IMR-90 (cell line): Measurements from ENCODE around the gene QKI. TPM values are rescaled to one million over a fixed set of nuclear protein-coding genes. Genes with fewer than 3 reads are reported as not detected.

Source experiments
- ATAC-seq: fragments of 200-7000 bp; cut with Tn5 transposase; 2 replicates; pipeline ENCODE4 v1.9.1; 2020; ENCODE audit warnings: low read depth, mild to moderate bottlenecking, moderate library complexity
- BruUV-seq: library from RNA; stranded (reverse); fragments of 400-500 nt; replicated peaks from 2 replicates; lab custom pipeline; 2021; lab: Mats Ljungman, UMichigan
- CTCF ChIA-PET: fragments of 300-600 bp; formaldehyde crosslinking; extraction: SDS; loops from one replicate; lab custom pipeline; 2021; ENCODE audit warnings: antibody characterized with exemption; lab: Yijun Ruan, JAX
- POLR2A ChIA-PET: fragments of 300-600 bp; sonication (Branson Sonifier 250); formaldehyde crosslinking; loops from one replicate; lab custom pipeline; 2022; ENCODE audit warnings: antibody characterized with exemption; ENCODE audit not compliant: unreplicated experiment; lab: Charles Lee
- DNase-seq: peaks from one replicate; pipeline ENCODE4 v3.0.0; 2013
- H2AFZ ChIP-seq: replicated peaks from 2 replicates; pipeline ENCODE3; 2013; ENCODE audit warnings: low read length, mild to moderate bottlenecking; ENCODE audit not compliant: poor library complexity
- H2AK5ac ChIP-seq: 2 replicates; pipeline ENCODE4 v1.6.1; 2013; ENCODE audit warnings: low read depth, low read length, inconsistent platforms
- H2AK9ac ChIP-seq: replicated peaks from 2 replicates; pipeline ENCODE3; 2013; ENCODE audit warnings: mild to moderate bottlenecking, low read depth, low read length, moderate library complexity; ENCODE audit not compliant: poor library complexity
- H2BK120ac ChIP-seq: 2 replicates; pipeline ENCODE4 v1.6.1; 2013; ENCODE audit warnings: low read depth, low read length, inconsistent platforms
- H2BK15ac ChIP-seq: 3 replicates; pipeline ENCODE4 v1.6.1; 2013; ENCODE audit warnings: low read depth, low read length, inconsistent platforms
- H2BK20ac ChIP-seq: 2 replicates; pipeline ENCODE4 v1.6.1; 2013; ENCODE audit warnings: low read depth, mild to moderate bottlenecking, inconsistent platforms, low read length, moderate library complexity
- H2BK5ac ChIP-seq: 2 replicates; pipeline ENCODE4 v1.6.1; 2013; ENCODE audit warnings: mild to moderate bottlenecking, low read depth, low read length, inconsistent platforms; ENCODE audit not compliant: poor library complexity, severe bottlenecking
- H3K14ac ChIP-seq: replicated peaks from 2 replicates; pipeline ENCODE4 v1.6.1; 2013; ENCODE audit warnings: low read depth, low read length, inconsistent platforms
- H3K18ac ChIP-seq: 2 replicates; pipeline ENCODE4 v1.6.1; 2013; ENCODE audit warnings: low read depth, low read length, control low read depth
- H3K23ac ChIP-seq: 2 replicates; pipeline ENCODE4 v1.6.1; 2013; ENCODE audit warnings: low read depth, low read length, inconsistent platforms
- H3K27ac ChIP-seq: 2 replicates; pipeline ENCODE4 v1.5.1; 2013; ENCODE audit warnings: mild to moderate bottlenecking, control low read depth, low read length; ENCODE audit not compliant: insufficient read depth
- H3K27me3 ChIP-seq: 2 replicates; pipeline ENCODE4 v1.6.1; 2013; ENCODE audit warnings: low read length; ENCODE audit not compliant: control insufficient read depth, insufficient read depth
- H3K36me3 ChIP-seq: 2 replicates; pipeline ENCODE4 v1.6.1; 2013; ENCODE audit warnings: low read length, mixed read lengths; ENCODE audit not compliant: control insufficient read depth, insufficient read depth
- H3K4ac ChIP-seq: 2 replicates; pipeline ENCODE4 v1.6.1; 2013; ENCODE audit warnings: low read depth, low read length, inconsistent platforms
- H3K4me1 ChIP-seq: 2 replicates; pipeline ENCODE4 v1.6.1; 2013; ENCODE audit warnings: low read length, mixed read lengths; ENCODE audit not compliant: control insufficient read depth, insufficient read depth
- H3K4me2 ChIP-seq: 2 replicates; pipeline ENCODE4 v1.6.1; 2013; ENCODE audit warnings: low read depth, mild to moderate bottlenecking, control low read depth, low read length, moderate library complexity
- H3K4me3 ChIP-seq: 2 replicates; pipeline ENCODE4 v1.5.1; 2013; ENCODE audit warnings: low read depth, mild to moderate bottlenecking, control low read depth, low read length, moderate library complexity; ENCODE audit not compliant: insufficient read depth
- H3K56ac ChIP-seq: 2 replicates; pipeline ENCODE4 v1.6.1; 2013; ENCODE audit warnings: low read length, inconsistent platforms; ENCODE audit not compliant: insufficient read depth; ENCODE audit errors: extremely low read depth
- H3K79me1 ChIP-seq, 2 experiments: 2 replicates each; pipeline ENCODE4 v1.6.1; 2013; ENCODE audit warnings: low read length in 2 of 2, inconsistent platforms in 1 of 2, low read depth in 1 of 2
- H3K9ac ChIP-seq: 2 replicates; pipeline ENCODE4 v1.6.1; 2013; ENCODE audit warnings: low read depth, low read length, control low read depth
- H3K9me1 ChIP-seq: 2 replicates; pipeline ENCODE4 v1.6.1; 2013; ENCODE audit warnings: low read length, inconsistent platforms; ENCODE audit not compliant: insufficient read depth
- H3K9me3 ChIP-seq: 2 replicates; pipeline ENCODE4 v1.6.1; 2013; ENCODE audit warnings: low read length; ENCODE audit not compliant: control insufficient read depth, insufficient read depth
- H4K20me1 ChIP-seq: 2 replicates; pipeline ENCODE4 v1.6.1; 2013; ENCODE audit warnings: low read length, inconsistent platforms; ENCODE audit not compliant: insufficient read depth
- H4K5ac ChIP-seq: 2 replicates; pipeline ENCODE4 v1.6.1; 2013; ENCODE audit warnings: mild to moderate bottlenecking, low read depth, low read length, control low read depth
- H4K8ac ChIP-seq, 2 experiments: 2 replicates each; pipeline ENCODE4 v1.6.1; 2013; ENCODE audit warnings: low read depth in 2 of 2, low read length in 2 of 2, control low read depth in 1 of 2, inconsistent platforms in 1 of 2
- H4K91ac ChIP-seq: 2 replicates; pipeline ENCODE4 v1.6.1; 2013; ENCODE audit warnings: low read depth, low read length, inconsistent platforms; ENCODE audit not compliant: insufficient read depth
- BHLHE40 ChIP-seq: fragments of 150-350 bp; IDR thresholded peaks from 2 replicates; pipeline ENCODE4 v1.6.1; 2016; ENCODE audit warnings: mild to moderate bottlenecking, low read depth, low read length
- CEBPB ChIP-seq: IDR thresholded peaks from 2 replicates; pipeline ENCODE4 v1.6.1; 2012; ENCODE audit warnings: low read depth, low read length, improper control_type of control experiment
- MAFK ChIP-seq: IDR thresholded peaks from 2 replicates; pipeline ENCODE4 v1.6.1; 2012; ENCODE audit warnings: low read depth, low read length, improper control_type of control experiment
- POLR2A ChIP-seq: IDR thresholded peaks from 2 replicates; pipeline ENCODE4 v1.6.1; 2012; ENCODE audit warnings: mild to moderate bottlenecking, low read depth, low read length
- RAD21 ChIP-seq: IDR thresholded peaks from 2 replicates; pipeline ENCODE4 v1.6.1; 2012; ENCODE audit warnings: low read length, improper control_type of control experiment
- RCOR1 ChIP-seq: IDR thresholded peaks from 2 replicates; pipeline ENCODE4 v1.6.1; 2012; ENCODE audit warnings: mild to moderate bottlenecking, low read length, improper control_type of control experiment; ENCODE audit not compliant: insufficient replicate concordance
- RFX5 ChIP-seq: IDR thresholded peaks from 2 replicates; pipeline ENCODE4 v1.8.0; 2012; ENCODE audit warnings: low read depth, mild to moderate bottlenecking, low read length, moderate library complexity
- USF2 ChIP-seq: fragments of 150-350 bp; IDR thresholded peaks from 2 replicates; pipeline ENCODE4 v1.6.1; 2017; ENCODE audit warnings: mild to moderate bottlenecking, antibody characterized with exemption, low read length, low read depth
- WGBS, 2 experiments: methylation state at CpG; one replicate each; pipeline versions ENCODE4 v1.1.5 to v1.1.7; 2013; ENCODE audit warnings: missing lambda C conversion rate in 2 of 2; ENCODE audit not compliant: insufficient read length in 1 of 2; ENCODE audit errors: extremely low coverage in 2 of 2; 5-methylcytosine and 5-hydroxymethylcytosine counted together
- dilution Hi-C: fragments of 300-500 bp; cut with HindIII; formaldehyde crosslinking; loops from one replicate; pipeline ENCODE4 v1.14.3; 2018; ENCODE audit warnings: low sequenced_read_pairs; ENCODE audit not compliant: unreplicated experiment
- in situ Hi-C: fragments of 300-500 bp; cut with MboI; formaldehyde crosslinking; loops from 3 replicates; pipeline ENCODE4 v1.14.3; 2019; ENCODE audit warnings: low sequenced_read_pairs, inconsistent platforms, mixed read lengths
- intact Hi-C: fragments of 100-400 bp; cut with micrococcal nuclease; formaldehyde crosslinking; loops from 2 replicates; pipeline ENCODE4 v1.10.0; 2022
- polyA plus RNA-seq, 3 experiments: library from polyadenylated mRNA; depleted of rRNA; stranded (reverse); fragments of >200 nt; gene quantifications; 2 replicates each; pipeline ENCODE4 v1.2.3, GENCODE V29; 2012; ENCODE audit warnings: low replicate concordance in 1 of 3
- total RNA-seq: library from RNA; depleted of rRNA; stranded (reverse); fragments of >200 nt; gene quantifications from 2 replicates; pipeline ENCODE4 v1.2.3, GENCODE V29; 2012

Gene QKI
- total and polyA plus RNA-seq, 2 of the 4 experiments (the other 2 are of a cell fraction), result 112 to 232 TPM

- H3K23ac ChIP-seq, result no peak overlapping the region
- H3K79me1 ChIP-seq, result no peaks in the 10 kb centered on the region
- H4K20me1 ChIP-seq, result no peaks in the 10 kb centered on the region
- ChIA-PET CTCF (no interaction called here), POLR2A (no interaction called here)
- no peak overlapping the region for H3K18ac ChIP-seq
- no peak for ATAC-seq
- in situ Hi-C loops, result loop anchor here (25.0 kb wide), 1 partner anchor 369 kb away; no protein-coding TSS in a partner anchor
- intact Hi-C loops, result no loop called here
- H3K14ac ChIP-seq, result no peak overlapping the region
- H4K8ac ChIP-seq, result no peak overlapping the region
- no CpG with 5 or more reads among the region's 3 CpGs for WGBS, 2 experiments
- no peak overlapping the region for H2AK5ac ChIP-seq
- BruUV-seq, result no TSS peak
- dilution Hi-C loops, result no loop called here
- H4K5ac ChIP-seq, result no peak overlapping the region
- no peaks in the 10 kb centered on the region for H3K27me3 ChIP-seq
- no peak overlapping the region for H3K4me3 ChIP-seq
- no peak overlapping the region for H3K4me2 ChIP-seq
- H3K4ac ChIP-seq, result no peak overlapping the region
- H2AK9ac ChIP-seq, result no peak overlapping the region
- peaks cover 2% of the 10 kb centered on the region for H3K4me1 ChIP-seq
- H3K9me3 ChIP-seq, result peaks cover 7% of the 10 kb centered on the region
- H4K91ac ChIP-seq, result no peak overlapping the region
- H2BK5ac ChIP-seq, result no peak overlapping the region
- no peak overlapping the region for H2BK15ac ChIP-seq
- TF ChIP-seq MAFK, result no peak
- TF ChIP-seq RCOR1, result no peak
- no peak for TF ChIP-seq POLR2A
- TF ChIP-seq BHLHE40, result no peak
- TF ChIP-seq RFX5, result no peak
- TF ChIP-seq USF2, result no peak
- TF ChIP-seq RAD21, result no peak
- TF ChIP-seq CEBPB, result no peak
- H3K9me1 ChIP-seq, result peaks cover 4% of the 10 kb centered on the region; the same call in 1 of the 2 replicates
- no peaks in the 10 kb centered on the region for H3K36me3 ChIP-seq
- H2AFZ ChIP-seq, result no peak overlapping the region
- no peak overlapping the region for H3K56ac ChIP-seq
- H3K27ac ChIP-seq, result no peak overlapping the region
- H2BK120ac ChIP-seq, result no peak overlapping the region
- H2BK20ac ChIP-seq, result no peak overlapping the region
- H3K9ac ChIP-seq, result no peak overlapping the region
- DNase-seq, result no peak
These were observed 178.4 kb downstream of the QKI start for GRCh38 chr6:163592872-163593271.
